Measurements from ENCODE around the gene SYNGR1. TPM values are rescaled to one million over a fixed set of nuclear protein-coding genes. Genes with fewer than 3 reads are reported as not detected.

Gene SYNGR1
- total and polyA plus RNA-seq, 2 of the 8 experiments (the other 6 are each of a cell fraction or from before 2014, with no cell fraction given) = 32.5 to 84.7 TPM

DNA sequence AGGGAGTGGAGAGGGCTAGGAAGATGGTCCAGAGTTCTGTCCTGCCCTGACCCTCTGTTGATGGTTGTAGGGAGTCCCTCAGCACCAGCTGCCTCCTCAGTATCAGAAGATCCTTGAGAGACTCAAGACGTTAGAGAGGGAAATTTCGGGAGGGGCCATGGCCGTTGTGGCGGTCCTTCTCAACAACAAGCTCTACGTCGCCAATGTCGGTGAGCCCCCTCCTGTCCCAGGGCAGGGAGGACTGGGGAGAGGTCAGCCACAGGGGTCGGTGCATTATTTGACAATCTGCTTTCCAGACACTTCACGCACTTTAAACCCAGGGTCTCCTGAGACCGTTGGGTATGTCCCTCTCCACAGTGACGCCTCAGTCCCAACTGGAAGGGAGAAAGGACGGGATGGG, 67.8 kb downstream of the SYNGR1 start:
- Histone ChIP-seq H3K36me3 (ENCODE audit: control insufficient read depth in 2 of 4, insufficient read depth in 4 of 4, low read length in 3 of 4) (peaks cover 2 to 33% (median 12%) of the 10 kb centered on the region in 4 experiments; a peak in 6 of 8 replicates), H2BK12ac (ENCODE audit: low read depth, low read length) (no peak overlapping the region), H4K91ac (replicated peaks; ENCODE audit: insufficient read length, low read length) (no peak overlapping the region), H4K5ac (ENCODE audit: insufficient read length, low read depth, low read length) (no peak overlapping the region), H2BK5ac (ENCODE audit: low read depth, low read length) (no peak overlapping the region), H3K4me1 (replicated peaks in 1 of 4; ENCODE audit: control insufficient read depth in 3 of 4, insufficient read depth in 4 of 4, low read length in 3 of 4) (no peaks in the 10 kb centered on the region), H2AFZ (ENCODE audit: low read length) (no peak overlapping the region), H3K79me1 (ENCODE audit: low read depth, low read length) (no peaks in the 10 kb centered on the region), H3K9me3 (ENCODE audit: insufficient read depth in 2 of 2, low read depth in 1 of 2, low read length in 1 of 2) (no peaks in the 10 kb centered on the region), H3K79me2 (ENCODE audit: control insufficient read depth in 1 of 2, insufficient read depth in 2 of 2, low read length in 2 of 2) (no peaks in the 10 kb centered on the region), H3K4me3 (ENCODE audit: extremely low read depth in 1 of 4, insufficient read depth in 2 of 4, low read depth in 3 of 4, low read length in 4 of 4) (no peak overlapping the region), H2BK20ac (ENCODE audit: low read length) (no peak overlapping the region), H3K27ac (ENCODE audit: low read depth, low read length) (no peak overlapping the region), H3K27me3 (replicated peaks in 1 of 4; ENCODE audit: control insufficient read depth in 3 of 4, extremely low read depth in 1 of 4, insufficient read depth in 3 of 4, low read length in 3 of 4) (no peaks in the 10 kb centered on the region), H4K8ac (ENCODE audit: extremely low read depth, insufficient read depth, low read length) (no peak overlapping the region), H2BK120ac (replicated peaks; ENCODE audit: low read depth, low read length) (no peak overlapping the region), H3K4ac (replicated peaks; ENCODE audit: insufficient read length, low read depth, low read length) (no peak overlapping the region), H3K18ac (ENCODE audit: extremely low read depth, low read length) (no peak overlapping the region), H3K56ac (replicated peaks; ENCODE audit: insufficient read length, low read depth, low read length) (no peak overlapping the region), H3K23me2 (ENCODE audit: low read depth, low read length) (no peaks in the 10 kb centered on the region), H4K20me1 (replicated peaks in 1 of 2; ENCODE audit: control insufficient read depth in 1 of 2, insufficient read depth in 2 of 2, low read length in 2 of 2) (peaks cover 0 to 2% of the 10 kb centered on the region in 2 experiments), H3K9ac (replicated peaks in 1 of 4; ENCODE audit: extremely low read depth in 1 of 4, low read depth in 3 of 4, low read length in 3 of 4) (no peak overlapping the region), H2BK15ac (ENCODE audit: low read length) (no peak overlapping the region), H2AK5ac (ENCODE audit: low read depth, low read length) (no peak overlapping the region), H3K4me2 (ENCODE audit: insufficient read depth in 1 of 2, low read depth in 2 of 2, low read length in 2 of 2) (no peak overlapping the region), H3K23ac (ENCODE audit: insufficient read length) (no peak overlapping the region), H3K14ac (ENCODE audit: insufficient read length) (no peak overlapping the region)
- POLR2A ChIA-PET (ENCODE audit: partially characterized antibody) = interaction anchor here (1.6 to 2.0 kb wide), 2 partner anchors 10 to 18 kb away, joined by 6 to 7 read pairs; partner anchors contain the start of gene TAB1
- TF ChIP-seq EP300 (IDR thresholded peaks at IDR 0.05; ENCODE audit: borderline replicate concordance in 1 of 2, low read depth in 2 of 2, low read length in 2 of 2) (no peak), SRF (IDR thresholded peaks at IDR 0.05; ENCODE audit: low read depth, low read length) (no peak)
- FAIRE-seq (no peak), DNase-seq (ENCODE audit: low read depth in 1 of 2, low spot score in 2 of 2) (no peak)
- CTCF ChIA-PET (ENCODE audit: partially characterized antibody) = interaction anchor here (0.6 to 3.2 kb wide), 8 partner anchors 11 to 190 kb away, joined by 3 to 10 read pairs (median 7); partner anchors contain the start of gene TAB1
- 91% methylated on average over 12 of the region's 12 CpGs; no CpG with 5 or more reads in 1 of the 2 experiments for WGBS, 2 experiments (ENCODE audit: extremely low coverage in 1 of 2, insufficient coverage in 1 of 2, insufficient read length in 1 of 2, insufficient replicate concordance in 2 of 2, low coverage in 1 of 2, low lambda C conversion rate in 2 of 2, missing lambda C conversion rate in 1 of 2)
